CD4-positive, alpha-beta memory T cell (primary cell): ENCODE data around the gene LRRC8E. TPM values are rescaled to one million over a fixed set of nuclear protein-coding genes. Genes with fewer than 3 reads are reported as not detected.

ENCODE experiments used
- CTCF ChIA-PET: fragments of 350-600 bp; sonication (Branson Sonifier 250); formaldehyde crosslinking; loops from one replicate; lab custom pipeline; 2021; ENCODE audit warnings: inconsistent platforms; ENCODE audit not compliant: partially characterized antibody; lab: Charles Lee
- POLR2A ChIA-PET: fragments of 350-600 bp; sonication (Branson Sonifier 250); formaldehyde crosslinking; loops from one replicate; lab custom pipeline; 2021; ENCODE audit not compliant: partially characterized antibody; lab: Charles Lee
- DNase-seq, 5 donors: peaks; one replicate each; pipeline versions ENCODE4 v3.0.0 to v3.0.0-alpha.2; 2020 to 2022; ENCODE audit warnings: mixed read lengths in 1 of 5
- H3K27ac ChIP-seq: one replicate; pipeline ENCODE4 v1.7.0; 2013; ENCODE audit warnings: low read depth, low read length
- H3K27me3 ChIP-seq: 2 replicates; pipeline ENCODE4 v1.7.0; 2013; ENCODE audit warnings: mild to moderate bottlenecking, low read length, moderate library complexity; ENCODE audit not compliant: insufficient read depth
- H3K36me3 ChIP-seq: 2 replicates; pipeline ENCODE4 v1.7.0; 2013; ENCODE audit warnings: mild to moderate bottlenecking, low read length, moderate library complexity; ENCODE audit not compliant: insufficient read depth
- H3K4me1 ChIP-seq: 2 replicates; pipeline ENCODE4 v1.7.0; 2013; ENCODE audit warnings: mild to moderate bottlenecking, low read length, moderate library complexity; ENCODE audit not compliant: insufficient read depth
- H3K4me3 ChIP-seq, 2 donors: one replicate each; pipeline ENCODE4 v1.7.0; 2013; ENCODE audit warnings: low read length in 2 of 2, mild to moderate bottlenecking in 1 of 2
- H3K9me3 ChIP-seq, 2 donors: one replicate each; pipeline ENCODE4 v1.7.0; 2013; ENCODE audit warnings: low read length in 2 of 2, control low read depth in 1 of 2; ENCODE audit not compliant: control insufficient read depth in 1 of 2
- H3K27ac Mint-ChIP-seq, 7 donors: one replicate each; pipeline ENCODE4 v1.8.0; 2020 to 2021; ENCODE audit warnings: mixed read lengths in 7 of 7, mild to moderate bottlenecking in 6 of 7, inconsistent platforms in 3 of 7, moderate library complexity in 3 of 7
- H3K27me3 Mint-ChIP-seq, 2 donors: one replicate each; pipeline ENCODE4 v1.8.0; 2020 to 2021; ENCODE audit warnings: mixed read lengths in 2 of 2
- H3K36me3 Mint-ChIP-seq, 2 donors: one replicate each; pipeline ENCODE4 v1.8.0; 2020 to 2021; ENCODE audit warnings: mixed read lengths in 2 of 2, inconsistent platforms in 1 of 2, mild to moderate bottlenecking in 1 of 2
- H3K4me1 Mint-ChIP-seq, 4 donors: one replicate each; pipeline ENCODE4 v1.8.0; 2020 to 2021; ENCODE audit warnings: mixed read lengths in 4 of 4, mild to moderate bottlenecking in 1 of 4
- H3K4me3 Mint-ChIP-seq, 8 donors: one replicate each; pipeline ENCODE4 v1.8.0; 2020 to 2021; ENCODE audit warnings: mixed read lengths in 8 of 8, mild to moderate bottlenecking in 7 of 8, moderate library complexity in 6 of 8, inconsistent platforms in 3 of 8
- H3K9me3 Mint-ChIP-seq, 8 donors: one replicate each; pipeline ENCODE4 v1.8.0; 2020 to 2021; ENCODE audit warnings: mixed read lengths in 8 of 8, mild to moderate bottlenecking in 5 of 8, inconsistent platforms in 3 of 8, moderate library complexity in 1 of 8
- intact Hi-C: fragments of 100-400 bp; cut with micrococcal nuclease; formaldehyde crosslinking; loops from one replicate; pipeline ENCODE4 v1.15.1; 2023
- polyA plus RNA-seq, 2 donors: library from polyadenylated mRNA; unstranded; fragments of 300-500 nt; fragmentation: Illumina TruSeq; gene quantifications; one replicate each; pipeline ENCODE4 v1.2.3, GENCODE V29; 2021
- total RNA-seq, 2 experiments: library from RNA; stranded (reverse); gene quantifications; one replicate each; pipeline ENCODE4 v1.2.3, GENCODE V29; 2021

The LRRC8E gene
- total and polyA plus RNA-seq, 4 experiments from 2014 or later: not detected

GRCh38 chr19:7860714-7861618 lies 27.3 kb upstream of the LRRC8E start:
- Mint-ChIP-seq H3K27me3 (no peaks in the 10 kb centered on the region), H3K36me3 (no peaks in the 10 kb centered on the region), H3K4me1 (peaks cover 8 to 20% (median 13%) of the 10 kb centered on the region in 4 donors), H3K4me3 (peak overlapping the region in 6 of 8 donors; percentile 12 to 48 (median 28)), H3K27ac (peak overlapping the region in 1 of 7 donors; percentile 37), H3K9me3 (no peaks in the 10 kb centered on the region)
- Histone ChIP-seq H3K27me3 (peaks cover 7% of the 10 kb centered on the region), H3K4me1 (peaks cover 25% of the 10 kb centered on the region), H3K27ac (no peak overlapping the region), H3K36me3 (no peaks in the 10 kb centered on the region), H3K4me3 (no peak overlapping the region), H3K9me3 (no peaks in the 10 kb centered on the region)
- ChIA-PET POLR2A (interaction anchor here (0.7 to 1.7 kb wide), 6 partner anchors 9 to 180 kb away, joined by 3 to 9 read pairs (median 4); partner anchors contain the start of genes SNAPC2 and TRAPPC5), CTCF (interaction anchor here (1.2 to 1.9 kb wide), 4 partner anchors 8 to 141 kb away, joined by 3 to 9 read pairs (median 4); partner anchors contain the start of gene SNAPC2)
- no peak for DNase-seq
- intact Hi-C loops: no loop called here

- H3K9me3 ChIP-seq: no peaks in the 10 kb centered on the region
- Mint-ChIP-seq H3K9me3 (no peaks in the 10 kb centered on the region), H3K4me3 (peak overlapping the region in 7 of 8 donors; percentile 45 to 80 (median 66)), H3K27me3 (no peaks in the 10 kb centered on the region), H3K4me1 (peaks cover 8 to 20% (median 13%) of the 10 kb centered on the region in 4 donors), H3K36me3 (no peaks in the 10 kb centered on the region), H3K27ac (no peak overlapping the region)
- peaks cover 25% of the 10 kb centered on the region for H3K4me1 ChIP-seq
- DNase-seq: no peak
- ChIA-PET POLR2A (interaction anchor here (1.2 to 1.8 kb wide), 5 partner anchors 10 to 181 kb away, joined by 4 to 9 read pairs (median 5); partner anchors contain the start of genes MAP2K7, SNAPC2 and TRAPPC5), CTCF (interaction anchor here (1.0 to 1.9 kb wide), 5 partner anchors 9 to 232 kb away, joined by 3 to 9 read pairs (median 4); partner anchors contain the start of genes PET100, SNAPC2 and XAB2)
- H3K4me3 ChIP-seq: peak overlapping the region in 1 of 2 donors; percentile 28
- no peak overlapping the region for H3K27ac ChIP-seq
- intact Hi-C loops: loop anchor here (1.0 to 2.0 kb wide), 2 partner anchors 10 to 31 kb away; partner anchors contain the start of gene EVI5L
- peaks cover 7% of the 10 kb centered on the region for H3K27me3 ChIP-seq
- no peaks in the 10 kb centered on the region for H3K36me3 ChIP-seq
Observed at GRCh38 chr19:7861619-7862412, 26.5 kb upstream of the LRRC8E start.

- intact Hi-C loops: loop anchor here (1.0 to 2.0 kb wide), 2 partner anchors 10 to 32 kb away; partner anchors contain the start of gene EVI5L
- H3K27ac Mint-ChIP-seq: no peak overlapping the region
- no peaks in the 10 kb centered on the region for H3K36me3 Mint-ChIP-seq
- ChIA-PET POLR2A (interaction anchor here (1.1 to 1.8 kb wide), 4 partner anchors 41 to 182 kb away, joined by 5 to 9 read pairs (median 6); partner anchors contain the start of genes MAP2K7, SNAPC2 and TRAPPC5), CTCF (interaction anchor here (1.0 to 1.9 kb wide), 4 partner anchors 9 to 233 kb away, joined by 3 to 9 read pairs (median 4); partner anchors contain the start of genes PET100, SNAPC2 and XAB2)
- no peak overlapping the region for H3K27ac ChIP-seq
- peak overlapping the region in 7 of 8 donors; percentile 45 to 80 (median 66) for H3K4me3 Mint-ChIP-seq
- no peaks in the 10 kb centered on the region for H3K27me3 Mint-ChIP-seq
- peak overlapping the region in 1 of 2 donors; percentile 28 for H3K4me3 ChIP-seq
- no peaks in the 10 kb centered on the region for H3K36me3 ChIP-seq
- peaks cover 8 to 24% (median 13%) of the 10 kb centered on the region in 4 donors for H3K4me1 Mint-ChIP-seq
- H3K9me3 ChIP-seq: no peaks in the 10 kb centered on the region
- peaks cover 7% of the 10 kb centered on the region for H3K27me3 ChIP-seq
- peaks cover 25% of the 10 kb centered on the region for H3K4me1 ChIP-seq
- peak; percentile 60 to 78 (median 71) for DNase-seq
- no peaks in the 10 kb centered on the region for H3K9me3 Mint-ChIP-seq
Observed at GRCh38 chr19:7862413-7862951, 25.8 kb upstream of the LRRC8E start.

GRCh38 chr19:7863157-7863970 lies 24.9 kb upstream of the LRRC8E start:
- H3K4me3 Mint-ChIP-seq: peak overlapping the region in 2 of 8 donors; percentile 6 to 10
- H3K4me1 Mint-ChIP-seq: peaks cover 8 to 28% (median 15%) of the 10 kb centered on the region in 4 donors
- no peaks in the 10 kb centered on the region for H3K9me3 Mint-ChIP-seq
- ChIA-PET CTCF (interaction anchor here (1.0 kb wide), 1 partner anchor 41 kb away, joined by 3 read pairs; the partner anchor contains the start of gene MAP2K7), POLR2A (interaction anchor here (1.1 to 1.8 kb wide), 2 partner anchors 40 to 57 kb away, joined by 5 read pairs; partner anchors contain the start of genes MAP2K7 and SNAPC2)
- H3K4me3 ChIP-seq: no peak overlapping the region
- H3K27ac Mint-ChIP-seq: peak overlapping the region in 1 of 7 donors; percentile 12
- H3K27me3 Mint-ChIP-seq: no peaks in the 10 kb centered on the region
- no peak overlapping the region for H3K27ac ChIP-seq
- H3K9me3 ChIP-seq: no peaks in the 10 kb centered on the region
- no peaks in the 10 kb centered on the region for H3K36me3 Mint-ChIP-seq
- H3K4me1 ChIP-seq: peaks cover 27% of the 10 kb centered on the region
- H3K36me3 ChIP-seq: no peaks in the 10 kb centered on the region
- DNase-seq: no peak
- peaks cover 7% of the 10 kb centered on the region for H3K27me3 ChIP-seq
- intact Hi-C loops: loop anchor here (2.0 kb wide), 1 partner anchor 33 kb away; the partner anchor contains the start of gene EVI5L

- no peaks in the 10 kb centered on the region for H3K36me3 Mint-ChIP-seq
- peak overlapping the region in 2 of 8 donors; percentile 6 to 10 for H3K4me3 Mint-ChIP-seq
- peak overlapping the region in 2 of 7 donors; percentile 12 to 82 for H3K27ac Mint-ChIP-seq
- Histone ChIP-seq H3K27ac (no peak overlapping the region), H3K9me3 (no peaks in the 10 kb centered on the region), H3K36me3 (no peaks in the 10 kb centered on the region), H3K27me3 (peaks cover 7% of the 10 kb centered on the region), H3K4me1 (peaks cover 34% of the 10 kb centered on the region), H3K4me3 (no peak overlapping the region)
- intact Hi-C loops: loop anchor here (2.0 kb wide), 1 partner anchor 33 kb away; the partner anchor contains the start of gene EVI5L
- no peak for DNase-seq
- no peaks in the 10 kb centered on the region for H3K9me3 Mint-ChIP-seq
- peaks cover 8 to 33% (median 18%) of the 10 kb centered on the region in 4 donors for H3K4me1 Mint-ChIP-seq
- ChIA-PET POLR2A (interaction anchor here (0.6 to 1.1 kb wide), 2 partner anchors 56 to 78 kb away, joined by 3 to 5 read pairs; partner anchors contain the start of gene SNAPC2), CTCF (interaction anchor here (1.0 to 1.1 kb wide), 2 partner anchors 12 to 40 kb away, joined by 3 to 4 read pairs; partner anchors contain the start of gene MAP2K7)
- H3K27me3 Mint-ChIP-seq: no peaks in the 10 kb centered on the region
Observed at GRCh38 chr19:7863971-7864689, 24.2 kb upstream of the LRRC8E start.
